NCI-H2081 treated with DMSO at 0.1 percent for 48 hours (cell line): ENCODE results near the gene EYS.
"Not testable (repeated sequence)": the region's sequence is repeated elsewhere in the genome, so short reads cannot be mapped to it uniquely, and the experiment has no call there.

Source experiments
- DNase-seq: peaks from one replicate; lab custom pipeline; 2025; lab: John Stamatoyannopoulos, UW

The EYS gene

GRCh38 chr6:64041373-64041772 is 1665.7 kb downstream of the EYS start:
- DNase-seq, result no peak

- DNase-seq, result no peak
Measured at GRCh38 chr6:64040113-64040512, 1666.9 kb downstream of the EYS start.

DNA sequence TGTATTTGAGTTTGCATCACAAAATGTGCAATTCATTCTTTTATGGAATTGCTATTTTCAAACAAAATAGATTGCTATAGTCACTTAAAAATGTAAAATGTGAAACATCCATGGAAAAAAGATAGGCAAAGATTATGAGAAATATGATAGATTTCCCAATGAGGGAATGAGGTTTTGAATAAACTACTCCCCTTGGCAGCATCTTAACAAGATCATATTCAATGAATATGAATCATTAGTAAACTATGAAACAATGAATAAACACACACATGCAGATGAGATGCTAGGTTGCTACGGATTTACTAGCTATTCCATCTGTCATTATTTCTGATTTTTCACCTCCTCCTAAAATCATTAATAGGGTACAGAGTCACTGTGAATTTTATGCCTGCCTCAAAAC is 1669.6 kb downstream of the EYS start:
- DNase-seq, result no peak

DNA sequence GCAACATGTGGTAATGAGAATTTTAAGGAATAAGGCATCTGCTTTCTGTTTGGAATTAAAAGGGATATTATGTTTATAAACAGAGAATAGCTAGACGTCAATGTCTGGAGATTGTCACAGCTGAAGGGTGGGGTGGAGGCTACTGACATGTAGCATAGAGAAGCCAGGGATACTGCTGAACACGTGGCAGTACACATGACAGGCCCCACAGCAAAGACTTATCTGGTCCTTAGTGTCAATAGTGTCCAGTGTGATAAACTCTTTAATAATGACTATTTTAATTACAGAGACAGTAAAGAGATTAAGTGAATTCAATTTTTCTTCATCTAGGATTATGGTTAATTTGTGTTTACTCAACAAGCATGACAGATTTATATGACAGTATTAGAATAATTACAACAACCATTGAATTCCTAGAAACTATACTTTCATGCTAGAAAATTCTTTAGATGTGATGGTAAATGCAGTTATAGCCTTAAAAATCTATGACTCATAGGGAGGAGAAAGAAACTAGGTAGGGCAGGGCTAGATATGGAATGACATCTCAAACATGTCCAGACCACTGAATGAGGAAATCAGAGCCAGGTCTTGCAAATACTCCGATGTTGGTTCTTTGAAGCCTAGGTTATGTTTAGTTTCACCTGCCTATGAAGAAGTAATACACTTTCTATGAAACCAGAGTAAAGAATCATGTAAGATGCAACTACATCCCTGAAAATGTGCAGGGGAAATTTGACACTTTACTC is 1671.9 kb downstream of the EYS start:
- DNase-seq, result no peak

DNA sequence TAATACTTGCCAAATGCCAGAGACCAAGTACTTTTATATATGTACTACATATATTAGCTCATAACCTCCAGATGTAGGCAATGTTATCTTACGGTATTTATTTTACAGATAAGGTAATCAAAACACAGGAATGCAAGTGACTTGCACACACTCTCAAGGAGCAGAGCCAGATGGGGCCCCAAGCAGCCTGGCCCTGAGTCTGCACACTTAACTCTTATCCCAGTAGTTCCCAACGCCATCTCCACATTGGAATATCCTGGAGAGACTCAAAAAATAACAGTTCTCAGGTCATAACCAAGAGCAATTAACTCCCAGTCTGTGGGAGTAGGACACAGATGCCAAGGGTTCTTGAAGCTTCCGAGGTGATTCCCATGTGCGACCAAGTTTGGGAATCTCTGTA is 1672.7 kb downstream of the EYS start:
- no peak for DNase-seq

DNA sequence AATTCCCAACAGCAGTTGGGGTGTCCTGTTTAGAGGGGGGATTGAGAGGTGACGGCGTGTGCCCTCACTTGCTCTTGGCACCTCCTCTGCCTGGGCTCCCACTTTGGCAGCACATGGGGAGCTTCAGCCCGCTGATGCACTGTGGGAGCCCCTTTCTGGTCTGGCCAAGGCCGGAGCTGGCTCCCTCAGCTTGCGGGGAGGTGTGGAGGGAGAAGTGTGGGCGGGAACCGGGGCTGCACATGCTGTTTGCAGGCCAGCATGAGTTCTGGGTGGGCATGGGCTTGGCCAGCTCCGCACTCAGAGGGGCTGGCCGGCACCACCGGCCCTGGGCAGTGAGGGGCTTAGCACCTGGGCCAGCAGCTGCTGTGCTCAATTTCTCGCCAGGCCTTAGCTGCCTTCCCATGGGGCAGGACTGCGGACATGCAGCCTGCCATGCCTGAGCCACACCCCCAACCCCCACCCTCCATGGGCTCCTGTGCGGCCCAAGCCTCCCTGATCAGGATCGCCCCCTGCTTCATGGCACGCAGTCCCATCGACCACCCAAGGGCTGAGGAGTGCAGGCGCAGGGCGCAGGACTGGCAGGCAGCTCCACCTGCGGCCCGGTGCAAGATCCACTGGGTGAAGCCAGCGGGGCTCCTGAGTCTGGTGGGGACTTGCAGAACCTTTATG is 1675.9 kb downstream of the EYS start:
- not testable (repeated sequence) for DNase-seq

DNA sequence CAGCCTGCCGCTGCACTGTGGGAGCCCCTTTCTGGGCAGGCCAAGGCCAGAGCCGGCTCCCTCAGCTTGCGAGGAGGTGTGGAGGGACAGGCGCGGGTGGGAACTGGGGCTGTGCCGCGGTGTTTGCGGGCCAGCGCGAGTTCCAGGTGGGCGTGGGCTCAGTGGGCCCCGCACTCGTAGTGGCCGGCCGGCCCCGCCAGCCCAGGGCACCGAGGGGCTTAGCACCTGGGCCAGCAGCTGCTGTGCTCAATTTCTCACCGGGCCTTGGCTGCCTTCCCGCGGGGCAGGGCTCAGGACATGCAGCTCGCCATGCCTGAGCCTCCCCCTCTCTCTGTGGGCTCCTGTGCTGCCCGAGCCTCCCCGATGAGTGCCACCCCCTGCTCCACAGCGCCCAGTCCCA is 1683.3 kb downstream of the EYS start:
- DNase-seq, result no peak

DNA sequence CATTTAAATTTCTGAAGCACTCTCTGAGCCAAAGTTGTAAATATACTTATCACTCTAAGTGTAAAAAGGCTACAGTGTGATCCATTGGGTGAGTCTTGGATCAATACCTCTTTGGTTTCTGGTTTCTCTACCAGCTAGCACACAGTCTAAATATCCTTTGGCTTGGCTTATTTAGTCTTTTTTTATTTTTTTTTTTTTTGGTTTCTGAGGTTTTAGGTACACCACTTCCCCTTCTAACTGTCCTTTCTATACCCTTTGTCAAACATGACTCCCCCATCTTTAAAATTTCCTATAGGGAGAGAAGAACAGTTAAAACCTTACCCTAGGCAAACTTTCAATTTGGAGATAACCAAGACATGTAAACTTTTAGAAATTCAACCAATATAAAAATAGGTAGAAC is 1692.4 kb downstream of the EYS start:
- no peak for DNase-seq

GRCh38 chr6:64013011-64013410 is 1694.0 kb downstream of the EYS start:
- DNase-seq, result peak; percentile 19

GRCh38 chr6:64012351-64013001 is 1694.5 kb downstream of the EYS start:
- peak; percentile 44 for DNase-seq

DNA sequence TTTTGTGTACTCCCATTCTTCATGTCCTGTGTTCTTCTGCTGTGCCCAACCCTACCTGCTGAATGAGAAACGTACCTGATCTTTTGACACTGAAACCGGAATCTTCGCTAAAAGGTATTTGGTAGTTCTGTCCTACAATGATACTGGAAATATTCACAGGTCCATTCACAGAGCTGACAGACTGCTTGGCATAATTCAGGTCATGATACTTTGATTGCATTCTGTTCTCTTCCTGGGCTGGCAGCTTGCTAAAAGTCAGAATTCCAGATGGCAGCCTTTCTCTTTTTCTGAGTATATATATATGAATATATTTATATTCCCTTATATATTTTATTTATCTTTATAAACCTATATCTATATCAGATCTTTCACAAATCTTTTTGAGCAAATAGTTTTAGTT is 1696.4 kb downstream of the EYS start:
- DNase-seq, result no peak

GRCh38 chr6:64010010-64010409 is 1697.0 kb downstream of the EYS start:
- DNase-seq, result no peak

DNA sequence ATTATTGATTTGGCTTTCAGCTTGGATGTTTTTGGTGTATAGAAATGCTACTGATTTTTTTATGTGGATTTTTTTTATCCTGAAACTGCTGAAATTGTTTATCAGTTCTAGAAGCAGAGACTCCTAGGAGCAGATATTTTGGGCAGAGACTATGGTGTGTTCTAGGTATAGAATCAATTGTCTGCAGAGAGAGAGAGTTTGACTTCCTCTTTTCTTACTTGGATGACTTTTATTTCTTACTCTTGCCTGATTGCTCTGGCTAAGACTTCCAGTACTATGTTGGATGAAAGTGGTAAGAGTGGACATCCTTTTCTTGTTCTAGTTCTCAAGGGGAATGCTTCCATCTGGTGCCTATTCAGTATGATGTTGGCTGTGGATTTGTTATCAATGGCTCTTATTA is 1700.8 kb downstream of the EYS start:
- DNase-seq, result no peak

DNA sequence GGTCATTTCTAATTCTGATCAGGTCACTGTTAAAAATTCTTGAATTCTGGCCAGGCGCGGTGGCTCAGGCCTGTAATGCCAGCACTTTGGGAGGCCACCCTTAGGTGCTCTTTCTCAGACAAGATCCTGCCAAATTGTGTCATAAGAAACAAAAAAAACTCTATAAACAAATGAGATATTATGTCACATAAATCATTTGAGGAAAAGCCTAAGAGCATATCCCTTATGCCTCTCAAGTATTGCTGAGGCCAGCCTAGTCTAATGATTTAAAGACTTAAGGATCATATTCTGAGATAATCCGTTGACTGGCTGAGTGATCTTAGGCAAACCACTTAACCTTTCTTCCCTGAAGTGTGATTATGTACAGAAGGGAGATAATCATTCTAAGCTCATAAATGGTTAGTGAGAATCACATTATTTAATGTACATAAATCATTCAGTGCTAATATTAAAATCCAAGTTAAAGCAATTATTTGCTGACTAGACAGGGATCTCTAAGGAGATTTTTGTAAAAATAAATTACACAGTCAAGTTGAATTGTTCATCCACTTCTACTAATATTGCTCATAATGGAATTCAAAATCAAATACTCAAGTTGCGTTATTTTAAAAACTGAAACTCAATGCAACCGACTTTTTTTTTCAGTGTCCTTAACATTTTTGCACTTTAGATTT is 1706.1 kb downstream of the EYS start:
- DNase-seq, result no peak

DNA sequence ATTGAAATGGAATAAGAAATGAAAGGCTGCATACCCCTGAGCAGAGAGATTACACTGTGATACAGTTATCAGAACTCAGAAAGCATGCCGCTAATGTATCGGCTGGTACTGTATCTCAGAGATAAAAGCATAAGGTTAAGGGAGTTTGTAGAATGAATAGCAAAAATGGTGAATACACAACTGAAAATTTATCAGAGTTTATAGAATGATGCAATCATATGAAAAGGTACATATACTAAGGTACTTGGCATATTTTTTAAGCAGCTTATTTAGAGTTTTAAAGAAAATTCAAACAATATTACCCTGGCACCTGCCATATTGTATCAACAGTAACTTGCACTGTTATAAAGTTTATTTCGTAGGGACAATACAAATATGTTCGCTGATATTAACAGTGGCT is 1707.4 kb downstream of the EYS start:
- no peak for DNase-seq

DNA sequence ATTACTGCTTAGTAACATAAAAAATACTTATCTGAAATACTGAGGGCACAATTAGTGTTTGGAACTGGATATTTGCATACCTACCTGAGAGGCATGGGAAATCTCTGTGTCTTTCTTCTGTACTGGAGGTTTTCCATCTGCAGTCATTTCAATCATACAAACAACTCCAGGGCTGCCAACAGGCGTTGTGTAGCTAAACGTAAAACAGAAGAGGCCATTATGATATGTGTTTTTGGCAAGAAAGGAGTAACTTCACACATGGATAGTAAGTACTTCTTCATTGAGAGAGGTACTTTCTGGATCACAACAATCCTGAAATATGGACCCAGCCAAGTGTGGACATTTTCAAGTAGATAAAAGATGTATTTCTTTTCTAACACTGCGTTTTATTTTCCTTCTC is 1708.0 kb downstream of the EYS start:
- no peak for DNase-seq

DNA sequence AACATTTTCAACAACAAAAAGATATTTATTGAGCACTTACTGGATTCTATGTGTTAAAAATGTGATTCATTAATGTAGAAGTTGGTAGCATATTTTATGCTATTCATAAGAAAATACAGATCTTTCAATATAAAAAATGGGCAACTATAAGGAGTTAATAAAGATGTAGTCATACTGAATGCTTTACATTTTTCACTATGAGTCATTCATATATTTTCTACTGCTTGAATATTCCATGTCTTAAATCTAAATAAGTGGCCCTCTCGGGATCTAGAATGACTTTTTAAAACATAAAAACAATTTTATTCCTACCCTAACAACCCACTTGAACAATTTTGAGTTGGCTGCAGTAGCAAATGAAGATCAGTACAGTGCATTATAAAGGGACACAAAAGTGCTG is 1709.3 kb downstream of the EYS start:
- DNase-seq, result no peak

DNA sequence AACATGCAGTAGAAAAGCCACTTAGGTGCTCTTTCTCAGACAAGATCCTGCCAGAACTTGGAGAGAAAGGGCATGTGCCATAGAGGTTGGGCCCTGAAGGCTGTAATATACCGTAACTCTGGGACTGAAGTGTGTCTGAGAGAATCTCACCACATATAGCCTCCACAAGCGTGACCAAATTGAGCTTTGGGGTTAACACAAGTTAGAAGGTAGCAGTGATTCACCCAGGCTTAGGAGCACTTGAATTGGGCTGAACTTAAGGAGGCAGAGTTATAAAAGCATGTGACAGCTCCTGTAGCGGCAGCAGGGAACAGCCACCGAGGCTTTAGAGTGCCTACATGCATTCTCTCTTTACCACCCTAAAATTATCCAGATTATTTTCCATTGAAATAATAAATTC is 1709.8 kb downstream of the EYS start:
- DNase-seq, result no peak

DNA sequence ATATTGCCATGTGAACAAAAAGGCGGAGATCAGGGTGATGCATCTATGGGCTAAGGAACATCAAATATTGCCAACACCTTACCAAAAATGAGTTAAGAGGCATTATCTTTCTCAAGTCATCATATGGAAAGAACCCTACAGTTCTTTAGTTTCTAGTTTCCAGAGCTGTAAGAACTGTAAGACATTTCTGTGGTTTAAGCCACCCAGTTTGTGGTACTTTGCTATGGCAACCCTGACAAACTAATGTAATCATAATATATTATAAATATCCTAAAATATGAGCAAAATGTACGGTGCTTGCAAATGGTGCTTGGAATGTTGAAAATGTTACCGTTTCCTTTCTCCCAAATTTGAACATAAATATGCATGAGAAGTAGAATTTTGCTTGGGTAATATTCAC is 1721.8 kb downstream of the EYS start:
- no peak for DNase-seq

DNA sequence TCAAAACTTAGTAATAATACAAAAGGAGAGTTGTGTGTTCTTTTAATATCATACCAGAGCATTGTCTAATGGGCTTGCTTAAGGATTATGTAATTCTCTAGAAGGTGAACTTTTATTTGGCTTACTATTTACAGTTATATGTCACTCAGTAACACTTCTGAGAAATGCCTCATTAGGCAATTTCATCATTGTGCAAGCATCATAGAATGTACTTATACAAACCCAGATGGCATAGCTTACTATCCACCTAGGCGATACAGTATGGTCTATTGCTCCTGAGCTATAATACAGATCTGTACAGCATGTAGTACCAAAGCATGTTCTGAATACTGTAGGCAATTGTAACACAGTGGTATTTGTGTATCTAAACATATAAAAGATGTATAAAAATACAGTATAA is 1731.3 kb downstream of the EYS start:
- DNase-seq, result no peak

DNA sequence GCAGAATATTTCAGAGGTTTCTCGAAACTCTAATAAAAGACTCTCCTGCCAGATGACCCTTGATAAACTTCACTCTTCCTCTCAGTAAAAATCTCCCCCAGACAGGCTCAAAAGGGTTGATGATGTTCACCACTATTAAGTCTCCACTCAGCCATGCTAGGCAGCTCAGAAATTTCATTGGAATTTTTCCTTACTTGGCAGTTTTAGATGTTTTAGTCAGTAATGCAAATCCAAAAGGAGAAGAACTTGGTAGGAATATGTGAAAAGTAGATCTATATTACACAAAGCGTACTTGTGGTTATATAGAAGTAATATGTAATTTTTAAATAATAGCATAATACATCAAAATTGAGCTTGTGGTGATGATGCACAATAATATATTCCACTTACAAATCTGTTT is 1738.4 kb downstream of the EYS start:
- DNase-seq, result no peak

GRCh38 chr6:63964366-63964765 is 1742.7 kb downstream of the EYS start:
- no peak for DNase-seq

DNA sequence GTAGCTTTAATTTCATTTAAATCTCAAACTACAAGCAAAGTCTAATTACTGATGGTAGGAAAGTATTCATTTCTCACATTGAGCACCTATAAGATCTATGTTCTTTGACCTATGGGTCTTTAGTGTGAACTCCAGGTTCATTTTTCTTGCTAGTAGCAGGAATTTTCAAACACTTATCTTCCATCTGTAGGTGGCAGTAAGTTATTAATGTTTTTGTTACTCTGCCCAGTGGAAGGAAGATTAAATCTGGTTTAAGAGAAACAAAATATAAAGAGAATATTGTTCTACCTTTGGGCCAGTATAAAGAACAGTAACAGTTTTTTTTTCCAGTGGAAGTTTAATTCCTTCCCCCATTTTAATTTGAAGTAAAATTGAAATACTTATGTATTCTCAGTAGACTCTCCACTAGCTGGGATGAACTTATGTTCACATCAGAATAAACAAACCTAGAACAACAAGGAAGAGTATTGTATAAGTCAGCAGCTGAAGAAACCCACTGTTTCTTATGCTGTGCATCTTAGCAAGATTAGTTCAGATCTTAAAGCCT is 1743.2 kb downstream of the EYS start:
- no peak for DNase-seq
